ENCODE data around the gene DENND1C. TPM values are rescaled to one million over a fixed set of nuclear protein-coding genes. Genes with fewer than 3 reads are reported as not detected.

The DENND1C gene
- total and polyA plus RNA-seq, 2 of the 8 experiments (the other 6 are each of a cell fraction or from before 2014, with no cell fraction given) = 3.6 to 4.0 TPM

- TF ChIP-seq, protein P1, sequence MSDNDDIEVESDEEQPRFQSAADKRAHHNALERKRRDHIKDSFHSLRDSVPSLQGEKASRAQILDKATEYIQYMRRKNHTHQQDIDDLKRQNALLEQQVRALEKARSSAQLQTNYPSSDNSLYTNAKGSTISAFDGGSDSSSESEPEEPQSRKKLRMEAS (IDR thresholded peaks at IDR 0.05) = peak; percentile 64
- TF ChIP-seq EP300 (IDR thresholded peaks at IDR 0.05; ENCODE audit: borderline replicate concordance in 1 of 2, low read depth in 2 of 2, low read length in 2 of 2) = no peak
- TF ChIP-seq ASH2L (IDR thresholded peaks at IDR 0.05; ENCODE audit: low read length) = no peak
- no peak for TF ChIP-seq RNF2 (IDR thresholded peaks at IDR 0.05; ENCODE audit: borderline replicate concordance, low read depth, low read length, missing control alignments, poor library complexity, severe bottlenecking)
- TF ChIP-seq ZNF274 (IDR thresholded peaks at IDR 0.05; ENCODE audit: borderline replicate concordance, extremely low read depth, low read length) = no peak
- no peak for TF ChIP-seq JUN (IDR thresholded peaks at IDR 0.05; ENCODE audit: low read depth, low read length)
- peak; percentile 14 to 65; a peak in 1 of 4 replicates for TF ChIP-seq SIN3A (conservative IDR thresholded peaks at IDR 0.05 in 1 of 2, IDR thresholded peaks at IDR 0.05 in 1 of 2; ENCODE audit: low read depth in 1 of 2, low read length in 2 of 2)
- TF ChIP-seq POLR2A (IDR thresholded peaks at IDR 0.05; ENCODE audit: control extremely low read depth in 1 of 2, low read depth in 2 of 2, low read length in 2 of 2) = no peak
- no peak for TF ChIP-seq CBX8 (IDR thresholded peaks at IDR 0.05; ENCODE audit: borderline replicate concordance, low read depth, low read length)
- TF ChIP-seq CBX5 (IDR thresholded peaks at IDR 0.05; ENCODE audit: low read depth, low read length) = no peak
- TF ChIP-seq RAD21 (IDR thresholded peaks at IDR 0.05 in 1 of 2, conservative IDR thresholded peaks at IDR 0.05 in 1 of 2; ENCODE audit: low read depth in 2 of 2, low read length in 2 of 2) = peak; percentile 93 to 97
- no peak for TF ChIP-seq TAF7 (optimal IDR thresholded peaks at IDR 0.05; ENCODE audit: borderline replicate concordance, low read depth, low read length)
- no peak for TF ChIP-seq BCL11A (IDR thresholded peaks at IDR 0.05; ENCODE audit: low read depth in 2 of 2, low read length in 2 of 2)
- TF ChIP-seq SRF (IDR thresholded peaks at IDR 0.05; ENCODE audit: low read depth, low read length) = no peak
- no peak for TF ChIP-seq TAF1 (IDR thresholded peaks at IDR 0.05; ENCODE audit: low read depth, low read length)
- no peak for TF ChIP-seq TCF12 (IDR thresholded peaks at IDR 0.05; ENCODE audit: low read depth, low read length)
- TF ChIP-seq CREB1 (IDR thresholded peaks at IDR 0.05) = no peak; the same call in 1 of the 2 replicates
- 0 out of 2 replicates have a peak, but pooled peaks have one; percentile 32 for TF ChIP-seq PHF8 (conservative IDR thresholded peaks at IDR 0.05; ENCODE audit: low read depth, low read length)
- TF ChIP-seq CTBP2 (IDR thresholded peaks at IDR 0.05; ENCODE audit: borderline replicate concordance, insufficient read depth, insufficient read length, low read length) = no peak
- TF ChIP-seq POLR2AphosphoS5 (IDR thresholded peaks at IDR 0.05; ENCODE audit: low read depth, low read length) = no peak
- TF ChIP-seq CHD1 (IDR thresholded peaks at IDR 0.05; ENCODE audit: low read depth, low read length) = no peak
- TF ChIP-seq KDM1A (IDR thresholded peaks at IDR 0.05; ENCODE audit: borderline replicate concordance, low read length) = no peak
- TF ChIP-seq GTF2F1 (IDR thresholded peaks at IDR 0.05; ENCODE audit: borderline replicate concordance, low read depth, low read length) = no peak
- peak; percentile 56; the same call in 1 of the 2 replicates for TF ChIP-seq YY1 (IDR thresholded peaks at IDR 0.05; ENCODE audit: low read depth, low read length)
- TF ChIP-seq KDM5A (IDR thresholded peaks at IDR 0.05; ENCODE audit: low read length) = no peak
These were observed 35.2 kb upstream of the DENND1C start (continued) for GRCh38 chr19:6516659-6517291.
